Renal cortex interstitium (tissue), 11 donors: ENCODE measurements around the gene TMEM59. TPM values are rescaled to one million over a fixed set of nuclear protein-coding genes. Genes with fewer than 3 reads are reported as not detected.
"Not testable (repeated sequence)": the region's sequence is repeated elsewhere in the genome, so short reads cannot be mapped to it uniquely, and the experiment has no call there.

Experiments
- DNase-seq, 11 donors: peaks; one replicate each; pipeline ENCODE4 v3.0.0-alpha.2; 2013; ENCODE audit warnings: low read depth in 9 of 11, low spot score in 4 of 11; ENCODE audit errors: extremely low read depth in 1 of 11
- polyA plus RNA-seq, 3 donors: library from polyadenylated mRNA; unstranded; fragments of 120-200 nt; gene quantifications; one replicate each; pipeline ENCODE4 v1.2.1, GENCODE V29; 2013; ENCODE audit not compliant: insufficient read length in 3 of 3

TMEM59 gene
- polyA plus RNA-seq, 3 donors, result 307 to 370 (median 331) TPM

GRCh38 chr1:54080598-54081049, 27.6 kb upstream of the TMEM59 start:
- peak in 4 of 11 donors; percentile 20 to 40 (median 36) for DNase-seq

DNA sequence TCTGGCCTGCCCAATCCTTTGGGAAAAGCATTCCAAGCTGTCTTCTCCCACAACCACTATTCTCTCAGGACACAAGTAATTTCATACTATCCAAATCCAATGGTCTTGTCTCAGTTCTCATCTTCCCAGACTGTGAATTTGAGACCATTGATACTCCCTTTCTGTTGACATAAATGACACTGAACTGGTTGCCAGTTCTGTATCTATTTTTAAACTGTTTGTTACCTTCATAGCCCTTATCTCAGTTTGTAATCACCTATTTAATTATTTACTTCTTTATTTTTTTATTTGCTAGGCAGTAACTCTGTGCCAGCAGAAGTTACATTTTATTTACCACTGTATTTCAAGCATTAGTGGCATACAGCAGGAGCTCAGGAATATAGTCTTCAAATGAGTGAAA, 24.4 kb upstream of the TMEM59 start:
- no peak for DNase-seq

DNA sequence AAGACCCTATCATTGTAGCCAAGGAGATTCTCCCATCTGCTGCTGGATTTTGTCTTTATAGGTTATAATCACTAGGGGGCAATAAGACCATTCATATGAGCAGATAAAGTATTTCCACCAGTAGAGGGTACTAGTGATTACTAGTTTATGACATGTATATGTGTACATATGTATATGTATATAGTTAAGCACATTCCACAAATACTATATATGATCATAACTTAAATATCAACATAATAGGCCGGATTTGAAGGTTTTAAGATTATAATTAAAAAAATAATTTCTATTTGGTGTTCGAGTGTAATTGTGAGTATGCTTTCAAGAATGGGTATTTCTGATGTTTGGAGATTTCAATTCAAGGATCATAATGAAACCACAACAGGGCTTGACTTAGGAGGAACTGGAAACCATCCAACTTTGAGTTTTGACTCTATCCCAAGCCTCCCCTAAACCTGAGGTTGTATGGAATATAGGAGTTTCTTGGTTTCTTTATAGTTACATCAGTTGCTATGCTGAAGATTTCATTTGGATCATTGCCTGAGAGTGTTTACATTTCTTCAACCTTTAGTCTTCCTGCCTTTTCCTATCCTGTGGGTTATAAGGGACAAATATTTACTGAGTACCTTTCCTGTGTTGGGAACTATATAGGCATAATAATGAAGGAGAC, 17.3 kb upstream of the TMEM59 start:
- DNase-seq, result peak in 2 of 11 donors; percentile 24 to 68

DNA sequence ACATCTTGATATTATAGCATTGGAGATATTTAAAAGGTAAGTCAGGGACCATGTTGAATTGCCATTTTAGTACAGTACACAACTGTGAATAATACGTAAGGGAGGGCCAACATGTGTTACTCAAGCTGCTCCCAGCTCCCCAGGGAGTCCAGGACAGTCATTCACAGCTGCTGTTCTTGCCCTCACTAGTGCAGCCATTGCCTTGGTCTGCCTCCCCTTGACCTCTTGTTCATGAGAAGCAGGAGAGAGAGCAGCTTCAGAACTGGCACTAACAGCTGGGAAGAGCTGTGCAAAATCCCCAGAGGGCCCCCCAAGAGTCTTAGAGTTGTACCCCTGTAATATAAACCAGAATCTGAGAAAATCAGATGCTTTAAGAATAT, 16.8 kb upstream of the TMEM59 start:
- no peak for DNase-seq

- no peak for DNase-seq
Measured at GRCh38 chr1:54064299-54064698, 11.3 kb upstream of the TMEM59 start.

GRCh38 chr1:54054438-54054749, 1.4 kb upstream of the TMEM59 start:
- no peak for DNase-seq

GRCh38 chr1:54053745-54054437, 887 bp upstream of the TMEM59 start:
- no peak for DNase-seq

DNA sequence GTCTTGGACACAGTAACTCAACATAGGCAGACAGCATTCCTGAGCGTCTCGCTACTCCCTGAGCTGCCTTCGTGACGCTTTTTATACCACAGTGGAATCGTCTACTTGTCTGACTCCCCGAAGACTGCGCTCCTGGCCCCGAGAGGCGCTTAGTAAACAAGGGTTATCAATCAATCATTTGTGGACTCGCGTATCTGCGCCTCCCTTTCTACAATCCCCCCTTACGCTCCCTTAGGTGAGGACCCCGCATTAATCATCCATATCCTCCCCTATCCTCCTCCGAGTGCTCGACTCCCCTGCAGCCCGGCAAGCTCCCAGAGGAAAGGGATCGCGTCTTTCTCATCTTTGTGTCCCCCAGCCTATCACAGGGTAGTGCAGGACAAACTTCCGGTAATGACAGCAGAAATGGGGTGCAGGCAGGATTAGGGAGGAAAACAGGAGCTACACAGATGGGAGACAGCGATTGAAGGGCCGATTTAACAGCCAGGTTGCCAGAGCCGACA, 522 bp downstream of the TMEM59 start:
- DNase-seq, result peak in 6 of 11 donors; percentile 40 to 66 (median 60)

DNA sequence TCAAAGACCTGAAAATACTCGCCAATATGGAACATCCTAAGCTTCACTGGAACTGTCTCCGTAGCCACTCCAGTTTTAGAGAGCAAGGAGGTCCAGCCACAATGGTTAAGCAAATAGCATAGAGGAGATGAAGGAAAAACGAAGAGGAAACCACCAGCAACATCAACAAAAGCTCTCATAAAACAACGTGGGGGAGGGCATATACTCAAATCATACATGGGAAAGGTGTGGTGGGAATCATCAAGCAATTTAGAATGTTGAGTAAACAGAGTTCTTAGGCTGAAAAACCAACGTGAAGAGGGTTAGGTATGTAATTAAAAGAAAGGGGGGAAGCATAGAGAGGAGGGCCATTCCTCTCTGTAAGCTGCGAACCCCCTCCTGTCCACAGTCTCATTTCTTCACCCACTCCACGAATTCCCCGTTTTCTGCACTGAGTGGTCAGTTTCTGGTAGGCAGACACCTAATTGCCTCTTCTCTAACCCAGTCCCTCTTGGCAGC, 1.0 kb downstream of the TMEM59 start:
- peak in 1 of 11 donors; percentile 27 for DNase-seq

DNA sequence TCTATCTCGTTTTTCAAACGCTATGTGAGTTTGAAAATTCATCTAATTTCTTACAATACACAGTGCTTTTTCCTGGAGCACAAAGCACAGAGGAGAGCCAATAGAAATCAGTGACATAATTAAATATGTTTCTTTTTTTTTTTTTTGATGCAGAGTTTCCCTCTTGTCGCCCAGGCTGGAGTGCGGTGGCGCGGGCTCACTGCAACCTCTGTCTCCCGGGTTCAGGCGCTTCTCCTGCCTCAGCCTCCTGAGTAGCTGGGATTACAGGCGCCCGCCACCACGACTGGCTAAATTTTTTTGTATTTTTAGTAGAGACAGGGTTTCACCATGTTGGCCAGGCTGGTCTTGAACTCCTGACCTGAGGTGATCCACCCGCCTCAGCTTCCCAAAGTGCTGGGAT, 2.6 kb downstream of the TMEM59 start:
- not testable (repeated sequence) for DNase-seq

- no peak for DNase-seq
Measured at GRCh38 chr1:54047384-54048305, 5.4 kb downstream of the TMEM59 start.

DNA sequence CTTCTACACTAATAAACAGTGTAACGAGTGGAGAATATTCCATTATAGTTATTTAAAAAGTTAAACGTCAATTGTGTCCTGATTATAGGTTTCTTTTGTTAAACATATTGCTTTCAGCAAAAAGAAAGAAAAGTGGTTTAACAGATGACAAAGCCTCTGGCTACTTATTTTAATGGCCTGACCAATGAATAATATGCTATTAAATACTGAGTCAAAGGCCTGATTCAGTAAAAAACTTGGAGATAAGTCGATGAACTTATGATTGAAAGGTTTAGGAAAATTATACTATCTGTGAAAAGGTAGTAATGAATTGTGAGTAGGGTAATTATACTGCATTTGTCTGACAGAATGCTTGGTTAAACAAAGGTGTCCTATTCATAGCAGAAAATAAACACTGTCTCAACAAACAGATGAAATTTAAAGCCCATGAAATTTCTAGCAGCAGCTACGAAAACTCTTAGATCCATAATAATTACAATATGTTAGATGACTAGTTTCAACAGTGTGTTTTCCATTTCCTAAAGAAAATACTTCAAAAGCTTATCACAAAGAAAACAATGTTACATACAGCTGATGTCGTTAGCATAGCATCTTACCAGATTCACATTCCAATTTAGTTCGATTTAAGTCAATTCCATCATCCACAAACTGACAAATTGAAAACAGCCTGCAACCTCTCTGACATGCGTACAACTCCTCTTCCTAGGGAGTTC, 6.2 kb downstream of the TMEM59 start:
- DNase-seq, result no peak

DNA sequence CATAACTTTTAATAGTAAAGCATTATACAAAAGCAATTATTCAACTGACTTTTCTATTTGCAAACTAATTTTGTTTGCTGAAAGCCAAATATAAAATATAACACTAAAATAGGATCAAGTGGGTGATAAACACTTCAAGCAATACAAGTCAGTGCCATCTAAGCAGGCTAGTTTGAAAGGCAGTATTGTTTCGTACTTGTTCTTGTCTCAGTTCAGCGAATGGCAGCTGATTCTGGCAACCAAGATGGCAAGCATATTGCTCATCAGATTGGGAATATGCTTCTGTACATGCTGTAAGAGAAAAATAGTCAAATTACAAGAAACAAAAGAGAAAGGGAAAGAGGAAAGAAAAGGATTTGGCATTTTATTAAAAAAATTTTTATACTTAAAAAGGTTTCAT, 7.5 kb downstream of the TMEM59 start:
- DNase-seq, result no peak

GRCh38 chr1:54041806-54042205, 11.2 kb downstream of the TMEM59 start:
- peak in 2 of 11 donors; percentile 5 to 8 for DNase-seq

GRCh38 chr1:54037476-54037875, 15.5 kb downstream of the TMEM59 start:
- no peak for DNase-seq

- DNase-seq, result no peak
Measured at GRCh38 chr1:54028306-54029251, 24.4 kb downstream of the TMEM59 start.

DNA sequence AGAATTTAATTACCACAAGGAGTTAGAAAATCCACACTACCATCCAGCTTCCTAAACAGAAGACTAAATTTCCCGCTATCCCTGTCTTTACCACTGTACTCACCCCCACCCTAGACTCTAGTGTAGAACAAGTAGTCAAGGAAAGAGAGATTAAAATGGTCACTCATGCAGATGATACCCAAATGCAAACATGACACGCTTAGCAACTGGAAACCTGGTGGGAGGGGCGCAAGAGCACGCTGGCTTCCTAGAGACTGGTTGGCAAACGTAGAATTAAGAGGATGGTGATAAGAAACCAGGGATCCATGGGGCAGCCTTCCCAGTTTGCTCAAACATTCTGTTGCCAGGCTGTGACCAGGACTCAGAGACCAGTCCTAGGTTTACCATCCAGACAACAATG, 25.2 kb downstream of the TMEM59 start:
- DNase-seq, result no peak

GRCh38 chr1:54024811-54025210, 28.2 kb downstream of the TMEM59 start:
- not testable (repeated sequence) for DNase-seq
